ENCODE measurements around the gene ITGA11. TPM values are rescaled to one million over a fixed set of nuclear protein-coding genes. Genes with fewer than 3 reads are reported as not detected.

ITGA11 gene
- total RNA-seq, 1 donor, result 567 TPM

DNA sequence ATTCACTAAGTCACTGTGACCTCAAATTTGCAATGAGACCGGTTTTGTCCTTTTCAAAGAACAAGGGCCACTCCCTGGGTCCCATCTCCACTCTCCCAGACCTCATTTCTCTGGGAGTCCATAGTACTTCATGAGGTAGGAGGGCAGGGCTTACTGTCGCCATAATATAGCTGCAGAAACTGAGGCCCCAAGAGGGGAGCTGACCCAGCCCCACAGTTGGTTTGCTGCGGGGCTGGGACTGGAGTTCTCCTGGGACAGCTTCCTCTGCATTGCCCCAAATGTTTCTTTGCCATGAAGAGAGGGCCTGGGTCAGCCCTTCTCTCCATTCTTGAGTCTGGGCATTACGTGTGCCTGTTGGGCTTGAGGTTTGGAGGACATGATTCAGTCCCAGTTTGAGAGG is 60.1 kb downstream of the ITGA11 start:
- no peaks in the 10 kb centered on the region for H3K9me3 ChIP-seq (ENCODE audit: low read depth, low read length)
- no peaks in the 10 kb centered on the region for H3K27me3 ChIP-seq (ENCODE audit: insufficient read depth, low read length)
- peaks cover 31% of the 10 kb centered on the region for H3K4me1 ChIP-seq (ENCODE audit: insufficient read depth, low read length)
- peak overlapping the region; percentile 58 for H3K27ac ChIP-seq (ENCODE audit: low read depth, low read length)
- TF ChIP-seq, protein P1, sequence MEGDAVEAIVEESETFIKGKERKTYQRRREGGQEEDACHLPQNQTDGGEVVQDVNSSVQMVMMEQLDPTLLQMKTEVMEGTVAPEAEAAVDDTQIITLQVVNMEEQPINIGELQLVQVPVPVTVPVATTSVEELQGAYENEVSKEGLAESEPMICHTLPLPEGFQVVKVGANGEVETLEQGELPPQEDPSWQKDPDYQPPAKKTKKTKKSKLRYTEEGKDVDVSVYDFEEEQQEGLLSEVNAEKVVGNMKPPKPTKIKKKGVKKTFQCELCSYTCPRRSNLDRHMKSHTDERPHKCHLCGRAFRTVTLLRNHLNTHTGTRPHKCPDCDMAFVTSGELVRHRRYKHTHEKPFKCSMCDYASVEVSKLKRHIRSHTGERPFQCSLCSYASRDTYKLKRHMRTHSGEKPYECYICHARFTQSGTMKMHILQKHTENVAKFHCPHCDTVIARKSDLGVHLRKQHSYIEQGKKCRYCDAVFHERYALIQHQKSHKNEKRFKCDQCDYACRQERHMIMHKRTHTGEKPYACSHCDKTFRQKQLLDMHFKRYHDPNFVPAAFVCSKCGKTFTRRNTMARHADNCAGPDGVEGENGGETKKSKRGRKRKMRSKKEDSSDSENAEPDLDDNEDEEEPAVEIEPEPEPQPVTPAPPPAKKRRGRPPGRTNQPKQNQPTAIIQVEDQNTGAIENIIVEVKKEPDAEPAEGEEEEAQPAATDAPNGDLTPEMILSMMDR (IDR thresholded peaks at IDR 0.05; ENCODE audit: extremely low read depth, low read depth, low read length), result no peak
- no peak overlapping the region for H3K4me2 ChIP-seq (ENCODE audit: insufficient read depth, low read length)
- H3K4me3 ChIP-seq (ENCODE audit: insufficient read depth, low read length), result no peak overlapping the region
- no peak for DNase-seq (ENCODE audit: insufficient read length, low spot score, missing footprints)
- peaks cover 77% of the 10 kb centered on the region for H3K36me3 ChIP-seq (ENCODE audit: insufficient read depth, low read length)
- peaks cover 38% of the 10 kb centered on the region for H3K79me2 ChIP-seq (ENCODE audit: insufficient read depth, low read length)
- peaks cover 52% of the 10 kb centered on the region for H4K20me1 ChIP-seq (ENCODE audit: insufficient read depth, low read length)
- H2AFZ ChIP-seq (ENCODE audit: low read length), result no peak overlapping the region

DNA sequence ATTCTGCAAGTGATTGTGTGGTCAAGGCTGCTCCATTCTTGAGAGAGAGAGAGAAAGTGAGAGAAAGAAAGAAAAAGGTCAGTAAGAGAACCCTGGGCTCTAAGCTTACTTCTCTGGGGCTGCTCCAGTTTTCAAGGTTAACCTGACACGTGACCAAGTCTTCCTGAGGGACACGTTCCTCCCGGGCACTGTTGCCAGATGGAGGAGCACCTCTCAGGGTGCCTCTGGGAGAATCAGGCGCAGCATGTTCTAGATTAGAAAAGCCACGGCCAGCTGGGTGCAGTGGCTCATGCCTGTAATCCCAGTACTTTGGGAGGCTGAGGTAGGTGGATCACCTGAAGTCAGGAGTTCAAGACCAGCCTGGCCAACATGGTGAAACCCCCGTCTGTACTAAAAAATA is 60.8 kb downstream of the ITGA11 start:
- TF ChIP-seq, protein P1 (IDR thresholded peaks at IDR 0.05; ENCODE audit: extremely low read depth, low read depth, low read length), result no peak
- H3K27me3 ChIP-seq (ENCODE audit: insufficient read depth, low read length), result no peaks in the 10 kb centered on the region
- no peak overlapping the region for H3K4me2 ChIP-seq (ENCODE audit: insufficient read depth, low read length)
- H3K79me2 ChIP-seq (ENCODE audit: insufficient read depth, low read length), result peaks cover 31% of the 10 kb centered on the region
- H2AFZ ChIP-seq (ENCODE audit: low read length), result no peak overlapping the region
- peaks cover 46% of the 10 kb centered on the region for H4K20me1 ChIP-seq (ENCODE audit: insufficient read depth, low read length)
- H3K9me3 ChIP-seq (ENCODE audit: low read depth, low read length), result no peaks in the 10 kb centered on the region
- peaks cover 31% of the 10 kb centered on the region for H3K4me1 ChIP-seq (ENCODE audit: insufficient read depth, low read length)
- no peak overlapping the region for H3K4me3 ChIP-seq (ENCODE audit: insufficient read depth, low read length)
- H3K36me3 ChIP-seq (ENCODE audit: insufficient read depth, low read length), result peaks cover 79% of the 10 kb centered on the region
- no peak overlapping the region for H3K27ac ChIP-seq (ENCODE audit: low read depth, low read length)
- DNase-seq (ENCODE audit: insufficient read length, low spot score, missing footprints), result no peak

DNA sequence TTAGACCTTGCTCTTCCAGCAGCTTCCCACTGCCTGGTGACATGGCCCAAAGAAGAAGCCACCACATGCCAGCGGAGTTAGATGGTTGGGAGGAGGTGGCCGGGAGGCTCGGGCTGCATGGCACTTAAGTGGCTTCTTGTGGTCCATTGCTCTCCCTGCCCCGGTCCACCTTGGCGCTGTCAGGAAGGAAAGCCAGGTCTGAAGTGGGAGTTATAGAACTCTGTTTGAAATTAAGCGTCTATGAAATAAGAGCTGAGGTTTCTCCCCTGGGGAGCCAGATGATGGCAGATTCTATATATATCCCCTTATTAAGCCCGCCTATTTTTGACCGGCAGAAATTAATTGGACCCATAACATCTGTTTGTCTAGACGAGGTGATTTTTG is 61.2 kb downstream of the ITGA11 start:
- H4K20me1 ChIP-seq (ENCODE audit: insufficient read depth, low read length), result peaks cover 42% of the 10 kb centered on the region
- H3K4me1 ChIP-seq (ENCODE audit: insufficient read depth, low read length), result peaks cover 35% of the 10 kb centered on the region
- peaks cover 79% of the 10 kb centered on the region for H3K36me3 ChIP-seq (ENCODE audit: insufficient read depth, low read length)
- no peaks in the 10 kb centered on the region for H3K27me3 ChIP-seq (ENCODE audit: insufficient read depth, low read length)
- peaks cover 27% of the 10 kb centered on the region for H3K79me2 ChIP-seq (ENCODE audit: insufficient read depth, low read length)
- H2AFZ ChIP-seq (ENCODE audit: low read length), result no peak overlapping the region
- no peak for DNase-seq (ENCODE audit: insufficient read length, low spot score, missing footprints)
- TF ChIP-seq, protein P1 (IDR thresholded peaks at IDR 0.05; ENCODE audit: extremely low read depth, low read depth, low read length), result no peak
- H3K27ac ChIP-seq (ENCODE audit: low read depth, low read length), result no peak overlapping the region
- no peaks in the 10 kb centered on the region for H3K9me3 ChIP-seq (ENCODE audit: low read depth, low read length)
- no peak overlapping the region for H3K4me2 ChIP-seq (ENCODE audit: insufficient read depth, low read length)
- H3K4me3 ChIP-seq (ENCODE audit: insufficient read depth, low read length), result no peak overlapping the region

DNA sequence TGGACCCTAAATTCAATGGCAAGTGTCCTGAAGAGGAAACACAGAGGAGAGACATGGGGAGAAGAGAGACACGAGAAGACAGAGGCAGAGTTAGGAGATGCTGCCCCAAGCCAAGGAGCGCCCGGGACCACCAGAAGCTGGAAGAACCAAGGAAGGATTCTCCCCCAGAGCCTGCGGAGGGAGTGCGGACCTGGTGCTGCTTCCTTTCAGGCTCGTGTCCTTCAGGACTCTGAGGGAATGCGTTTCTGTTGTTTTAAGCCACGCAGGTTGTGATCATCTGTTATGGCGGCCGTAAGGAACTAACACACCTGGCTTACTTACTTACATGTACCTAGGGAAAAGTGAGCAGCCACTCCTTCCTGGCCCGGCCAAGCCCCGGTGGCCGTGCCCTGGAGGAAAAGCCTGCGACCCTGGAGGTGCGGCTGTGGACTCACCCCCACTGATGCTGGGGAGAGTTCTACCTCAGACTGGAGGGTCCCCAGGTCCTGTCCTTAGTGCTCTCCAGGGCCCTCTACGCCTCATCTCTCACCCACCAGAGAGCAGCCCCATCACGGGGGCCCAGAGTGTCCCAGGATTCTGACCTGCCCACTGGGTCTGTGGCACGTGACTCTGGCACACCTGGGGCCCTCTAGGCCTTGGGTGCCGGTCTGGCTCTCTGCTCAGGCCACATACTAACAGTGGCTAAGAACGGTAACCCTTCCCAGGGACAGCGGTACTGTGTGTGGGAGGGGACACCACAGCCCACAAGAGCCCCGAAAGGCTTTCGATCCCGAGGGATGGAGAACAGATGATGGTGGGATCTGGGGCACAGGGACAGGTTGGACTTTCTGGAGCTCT is 61.8 kb downstream of the ITGA11 start:
- H3K4me1 ChIP-seq (ENCODE audit: insufficient read depth, low read length), result peaks cover 41% of the 10 kb centered on the region
- H3K36me3 ChIP-seq (ENCODE audit: insufficient read depth, low read length), result peaks cover 83% of the 10 kb centered on the region
- H3K4me2 ChIP-seq (ENCODE audit: insufficient read depth, low read length), result no peak overlapping the region
- no peak for DNase-seq (ENCODE audit: insufficient read length, low spot score, missing footprints)
- TF ChIP-seq, protein P1 (IDR thresholded peaks at IDR 0.05; ENCODE audit: extremely low read depth, low read depth, low read length), result no peak
- H3K4me3 ChIP-seq (ENCODE audit: insufficient read depth, low read length), result no peak overlapping the region
- no peaks in the 10 kb centered on the region for H3K9me3 ChIP-seq (ENCODE audit: low read depth, low read length)
- H3K27me3 ChIP-seq (ENCODE audit: insufficient read depth, low read length), result no peaks in the 10 kb centered on the region
- peaks cover 36% of the 10 kb centered on the region for H4K20me1 ChIP-seq (ENCODE audit: insufficient read depth, low read length)
- H3K27ac ChIP-seq (ENCODE audit: low read depth, low read length), result no peak overlapping the region
- peaks cover 22% of the 10 kb centered on the region for H3K79me2 ChIP-seq (ENCODE audit: insufficient read depth, low read length)
- no peak overlapping the region for H2AFZ ChIP-seq (ENCODE audit: low read length)

Measured in osteoblast (primary cell).